ENCODE measurements around the gene RCOR3.

RCOR3 gene

GRCh38 chr1:211326140-211326527 is 67.0 kb downstream of the RCOR3 start:
- DNase-seq = no peak

GRCh38 chr1:211326528-211327345 is 67.6 kb downstream of the RCOR3 start, which contains the start of gene TRAF5:
Gene TRAF5 (plus strand): TSS chr1:211326833. CDS start chr1:211353240, 26,407 bp downstream.
- DNase-seq = peak; percentile 18

- peak; percentile 33 for DNase-seq
Observed at GRCh38 chr1:211327346-211327921, 68.3 kb downstream of the RCOR3 start.

- no peak for DNase-seq
Observed at GRCh38 chr1:211328084-211328694, 69.0 kb downstream of the RCOR3 start.

GRCh38 chr1:211328866-211329475 is 69.8 kb downstream of the RCOR3 start:
- no peak for DNase-seq

GRCh38 chr1:211329764-211330201 is 70.6 kb downstream of the RCOR3 start:
- peak; percentile 32 for DNase-seq

GRCh38 chr1:211330282-211330936 is 71.2 kb downstream of the RCOR3 start:
- DNase-seq = no peak

- DNase-seq = no peak
Observed at GRCh38 chr1:211331011-211331709, 72.0 kb downstream of the RCOR3 start.

GRCh38 chr1:211332036-211332616 is 73.0 kb downstream of the RCOR3 start:
- no peak for DNase-seq

- no peak for DNase-seq
Observed at GRCh38 chr1:211332830-211333229, 73.7 kb downstream of the RCOR3 start.

- DNase-seq = no peak
Observed at GRCh38 chr1:211333906-211334305, 74.7 kb downstream of the RCOR3 start.

GRCh38 chr1:211334986-211335385 is 75.8 kb downstream of the RCOR3 start:
- DNase-seq = peak; percentile 39

GRCh38 chr1:211335522-211336157 is 76.5 kb downstream of the RCOR3 start:
- DNase-seq = peak; percentile 29

GRCh38 chr1:211336161-211336560 is 77.0 kb downstream of the RCOR3 start:
- no peak for DNase-seq

GRCh38 chr1:211336775-211337174 is 77.6 kb downstream of the RCOR3 start:
- no peak for DNase-seq

GRCh38 chr1:211337430-211338223 is 78.5 kb downstream of the RCOR3 start:
- no peak for DNase-seq

- no peak for DNase-seq
Observed at GRCh38 chr1:211338224-211338620, 79.1 kb downstream of the RCOR3 start.

- DNase-seq = no peak
Observed at GRCh38 chr1:211339631-211340041, 80.5 kb downstream of the RCOR3 start.

GRCh38 chr1:211340622-211341507 is 81.7 kb downstream of the RCOR3 start:
- no peak for DNase-seq

All from CD4-positive, alpha-beta T cell treated with Interleukin-4 for 4 hours (primary cell).